Measurements from ENCODE around the gene ZNF521.

Gene ZNF521

DNA sequence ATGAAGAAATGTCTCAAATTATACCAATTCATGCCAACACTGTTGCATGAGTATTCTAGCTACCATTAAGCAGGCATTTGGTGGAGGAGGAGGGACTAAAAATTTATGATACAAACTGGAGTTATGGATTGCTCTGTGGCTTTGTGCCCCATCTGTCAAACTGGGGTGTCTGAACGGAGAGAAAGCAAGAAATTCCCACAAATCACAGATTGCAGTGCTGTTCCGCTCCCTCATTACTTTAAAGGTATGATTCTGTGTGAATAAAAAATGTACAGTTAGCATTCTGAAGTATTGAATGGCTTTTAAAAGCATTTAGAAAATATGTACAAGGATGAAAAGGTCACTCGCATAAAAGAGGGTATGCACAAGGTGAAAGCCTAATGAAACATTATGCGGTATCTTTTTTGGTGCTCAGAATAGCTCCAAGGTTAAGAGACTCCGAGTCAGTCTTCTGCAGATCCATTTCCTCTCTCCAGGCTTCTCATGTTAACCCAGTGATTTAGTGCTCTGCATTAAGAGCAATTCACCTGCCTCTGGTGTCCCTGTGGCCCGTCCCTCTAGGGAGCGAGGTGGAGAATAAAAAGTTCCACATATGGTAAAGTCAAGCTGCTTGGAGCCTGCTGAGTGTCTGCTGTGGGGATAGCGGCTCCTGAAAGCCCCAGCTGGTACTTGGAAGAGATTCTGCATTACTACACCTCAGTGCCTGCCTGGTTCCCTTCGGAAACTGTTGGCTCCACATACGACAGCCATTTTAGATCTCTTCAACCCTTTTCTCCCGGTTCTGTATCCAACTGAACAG is 184.2 kb downstream of the ZNF521 start:
- no peak for DNase-seq (ENCODE audit: low read depth in 2 of 2)

DNA sequence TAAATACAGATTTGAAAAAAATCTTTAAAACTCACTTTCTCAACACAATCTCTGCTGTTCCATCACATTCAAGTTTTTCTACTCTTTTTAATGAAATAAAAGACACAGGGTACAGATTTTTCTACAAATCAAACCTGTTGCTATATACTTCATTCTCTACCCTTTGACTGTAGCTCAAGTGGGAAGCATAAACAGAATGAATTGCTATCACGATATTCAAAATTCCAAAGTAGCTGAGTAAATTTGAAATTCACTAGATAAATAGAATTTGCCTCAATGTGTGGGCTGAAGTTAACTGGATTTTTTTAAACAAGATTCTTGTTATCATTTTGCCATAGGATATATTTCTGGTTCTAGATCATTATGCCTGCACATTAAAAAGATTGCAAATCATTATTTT is 185.9 kb downstream of the ZNF521 start:
- no peak for DNase-seq (ENCODE audit: low read depth in 2 of 2)

DNA sequence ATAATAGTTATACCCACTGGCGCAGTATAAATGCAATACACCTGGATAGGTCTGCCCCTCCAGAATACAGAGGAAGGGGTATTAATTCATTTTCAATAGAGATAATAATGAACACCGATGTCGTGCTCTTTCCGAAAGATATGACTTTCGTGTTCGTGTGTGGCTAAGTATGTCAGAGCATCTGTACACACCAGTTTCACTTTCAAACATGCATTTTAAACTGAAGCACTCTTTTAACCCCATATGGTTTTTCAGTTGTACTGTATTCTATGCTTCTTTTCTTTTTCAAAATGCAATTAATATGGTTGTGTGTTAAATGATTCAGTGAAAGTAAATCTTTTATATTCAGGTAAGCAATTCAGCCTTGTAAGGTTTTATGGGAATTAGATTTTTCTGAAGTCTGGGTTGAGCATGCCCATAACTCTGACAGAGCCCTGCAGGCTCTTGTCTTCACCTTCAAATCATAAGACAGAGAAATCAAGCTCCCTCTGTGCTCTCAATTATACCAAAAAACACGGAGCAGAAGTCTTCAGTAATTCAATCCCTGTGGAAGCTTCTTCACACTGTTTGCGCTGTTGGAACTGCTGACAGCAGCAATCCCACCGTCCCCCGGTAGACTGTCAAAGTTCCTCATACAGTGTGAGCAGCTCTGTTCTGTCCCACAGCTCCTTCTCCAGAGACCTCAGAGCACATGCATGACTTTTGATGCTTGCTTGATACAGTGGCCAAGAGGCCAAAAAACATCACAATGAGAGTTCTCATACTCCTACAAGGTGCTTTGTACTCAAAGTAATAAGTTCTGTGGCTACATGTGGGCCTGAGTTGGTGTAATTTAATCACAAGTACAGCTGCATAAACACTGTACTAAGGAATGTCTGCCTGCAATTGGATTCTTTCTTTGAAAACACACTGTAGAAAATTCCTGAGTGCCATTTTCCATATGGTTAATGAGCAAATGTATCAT is 186.8 kb downstream of the ZNF521 start:
- no peak for DNase-seq (ENCODE audit: low read depth in 2 of 2)

DNA sequence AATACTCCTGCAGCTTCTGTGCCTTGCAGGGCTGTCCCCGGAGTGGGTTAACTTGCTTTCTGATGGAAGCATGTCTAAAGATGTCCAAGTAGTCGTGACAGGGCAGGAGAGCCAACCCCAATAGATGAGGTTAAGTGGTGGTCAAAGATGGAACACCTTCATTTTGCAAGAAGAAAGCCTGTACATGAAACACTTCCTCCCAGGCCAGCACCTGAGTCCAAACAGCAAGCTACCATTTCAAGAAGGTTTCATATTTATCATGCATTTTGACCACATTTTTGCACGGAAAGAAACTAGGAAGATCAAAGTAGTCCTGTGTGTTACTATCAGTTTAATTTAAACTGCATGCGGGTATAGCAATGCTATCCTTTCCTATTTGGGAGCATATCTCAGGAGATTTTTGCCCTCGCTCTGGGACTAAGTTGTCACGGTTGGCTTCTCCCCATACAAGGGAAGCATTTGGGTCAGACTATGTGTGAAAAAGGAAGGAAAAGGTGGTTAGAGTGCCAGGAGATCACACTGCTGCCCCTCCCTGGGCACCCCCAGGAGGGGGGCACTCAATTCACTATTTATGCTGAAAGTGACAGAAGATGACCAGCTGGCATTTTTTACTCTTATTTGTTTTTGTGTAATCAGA is 187.6 kb downstream of the ZNF521 start:
- no peak for DNase-seq (ENCODE audit: low read depth in 2 of 2)

DNA sequence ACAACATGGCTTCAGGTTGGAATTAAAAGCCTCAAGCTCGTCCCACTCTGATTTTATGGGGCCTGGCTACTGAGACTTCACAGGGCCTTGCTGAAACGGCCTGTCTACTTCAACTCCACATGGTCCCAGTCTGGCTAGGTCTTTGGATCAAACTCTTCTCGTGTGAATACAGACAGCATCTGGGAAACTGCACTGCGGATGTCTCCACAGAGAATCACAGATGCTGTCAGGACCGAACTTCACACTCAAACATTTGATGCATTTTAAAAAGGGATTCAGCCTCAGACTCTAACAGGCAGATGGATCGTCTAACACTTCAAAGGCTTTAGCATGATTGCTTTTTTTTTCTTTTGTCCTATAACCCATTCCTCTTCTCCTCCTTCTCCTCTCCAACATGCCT is 198.5 kb downstream of the ZNF521 start:
- DNase-seq (ENCODE audit: low read depth in 2 of 2), result no peak

DNA sequence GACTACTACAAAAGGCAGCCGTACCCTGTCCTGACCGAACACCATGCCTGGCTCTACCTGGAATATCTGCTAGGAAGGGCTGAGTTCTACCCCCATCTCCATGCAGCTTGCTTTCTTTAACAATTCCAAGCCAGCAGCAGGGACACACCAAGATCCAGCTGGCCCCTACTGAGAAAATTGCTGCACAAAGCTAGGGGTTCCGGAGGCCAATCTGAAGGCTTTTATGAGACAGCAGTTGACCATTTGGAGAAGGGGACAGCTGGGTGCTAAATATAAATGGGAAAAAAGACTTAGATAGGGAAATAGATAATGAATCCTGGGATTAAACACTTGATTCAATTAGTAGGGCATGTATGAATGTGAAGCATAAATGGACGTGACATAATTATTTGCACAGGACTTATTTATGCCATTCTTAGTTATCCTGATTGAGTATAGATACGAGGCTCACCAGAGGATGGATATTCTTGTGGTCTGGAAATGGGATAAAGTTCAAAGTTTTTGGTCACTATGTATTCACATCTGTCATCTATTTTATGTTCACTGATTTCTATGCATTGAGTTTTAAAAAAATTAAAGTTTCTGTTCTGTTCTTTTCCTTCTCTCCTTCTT is 204.0 kb downstream of the ZNF521 start:
- no peak for DNase-seq (ENCODE audit: low read depth in 2 of 2)

DNA sequence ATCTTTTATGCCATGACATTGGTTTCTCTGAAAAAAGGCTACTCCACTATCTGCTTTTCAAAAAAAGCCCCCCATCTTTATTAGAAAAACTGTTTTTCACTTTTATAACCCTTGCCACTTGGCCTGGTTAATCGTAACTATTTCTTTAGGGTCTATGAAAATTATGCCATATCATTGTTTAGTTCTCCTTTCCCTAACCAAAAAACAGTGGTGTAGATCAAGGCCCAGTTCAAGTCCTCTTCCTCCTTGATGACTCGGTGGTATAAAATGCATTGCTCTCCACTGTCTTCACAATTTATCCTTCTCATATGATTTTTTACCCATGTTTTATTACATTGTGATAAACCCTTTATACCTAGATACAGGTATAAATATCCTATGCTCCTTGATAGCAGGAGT is 205.5 kb downstream of the ZNF521 start:
- DNase-seq (ENCODE audit: low read depth in 2 of 2), result no peak

DNA sequence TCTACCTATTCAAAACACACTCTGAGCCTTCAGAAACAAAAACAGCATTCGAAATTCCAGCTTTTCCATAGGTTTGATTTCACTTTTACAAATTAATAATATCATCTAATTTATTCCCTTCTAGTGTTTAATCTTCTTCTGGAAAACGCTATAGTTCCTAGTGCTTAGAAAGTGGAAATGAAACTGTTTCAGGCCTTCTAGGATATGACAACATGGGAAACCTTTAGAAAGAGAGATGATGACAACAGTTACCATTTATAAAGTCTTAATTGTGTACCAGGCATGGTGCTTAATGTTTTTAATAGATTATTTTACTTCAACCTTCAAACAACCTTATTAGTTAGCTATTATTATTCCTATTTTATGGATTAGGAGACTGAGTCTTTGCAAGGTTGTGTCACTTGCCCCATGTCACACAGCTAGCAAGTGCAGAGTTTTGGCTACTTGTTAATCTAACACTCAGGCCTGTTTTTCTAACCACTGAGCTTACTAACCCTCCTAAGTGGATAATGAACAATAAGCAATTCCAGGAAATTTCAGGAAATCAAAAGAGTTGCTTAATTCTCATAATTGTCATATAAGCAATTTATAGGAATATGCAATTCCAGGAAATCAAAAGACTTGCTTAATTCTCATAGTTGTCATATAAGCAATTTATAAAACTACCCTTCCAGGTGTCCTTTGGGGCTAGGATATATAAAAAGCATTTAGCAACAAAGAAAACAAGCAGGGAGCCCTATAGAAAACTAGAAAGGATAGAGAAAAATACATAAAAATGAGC is 206.0 kb downstream of the ZNF521 start:
- DNase-seq (ENCODE audit: low read depth in 2 of 2), result no peak

DNA sequence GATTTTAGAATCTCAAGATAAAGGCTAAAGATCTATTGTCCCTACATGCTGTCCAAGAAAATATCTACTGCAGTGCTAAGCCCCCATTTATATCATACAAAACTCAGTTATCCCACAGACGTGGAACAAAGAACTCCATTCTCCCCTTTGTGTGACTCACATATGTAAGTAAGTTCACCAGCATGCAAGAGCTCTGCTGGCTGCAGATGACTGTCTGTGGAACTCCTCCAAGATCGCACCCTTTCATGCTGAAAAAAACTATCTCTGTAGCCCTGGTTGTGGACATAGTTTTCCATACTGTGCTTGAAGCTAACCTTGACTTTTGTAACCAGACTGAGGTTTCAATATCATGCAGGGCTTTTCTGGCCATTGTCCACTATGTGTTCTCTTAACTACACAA is 207.1 kb downstream of the ZNF521 start:
- no peak for DNase-seq (ENCODE audit: low read depth in 2 of 2)

DNA sequence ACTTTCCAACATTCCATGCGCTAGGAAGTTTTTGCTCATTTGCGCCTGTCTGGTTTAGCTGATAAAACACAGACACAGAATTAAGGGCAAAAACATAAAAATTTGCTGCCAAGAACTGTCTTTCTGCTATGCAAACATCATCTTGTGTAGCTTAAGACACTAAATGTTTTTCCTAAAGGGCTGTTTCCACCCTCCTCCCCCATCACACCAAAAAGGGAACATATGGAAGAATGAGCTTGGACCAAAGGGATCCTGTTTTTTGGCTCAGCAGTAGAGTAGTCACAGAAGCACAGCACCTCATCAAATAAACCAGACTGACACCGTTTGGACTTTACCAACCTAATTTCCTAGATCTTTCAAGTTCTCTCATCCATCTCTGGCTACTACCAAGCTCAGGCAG is 210.1 kb downstream of the ZNF521 start:
- no peak for DNase-seq (ENCODE audit: low read depth in 2 of 2)

DNA sequence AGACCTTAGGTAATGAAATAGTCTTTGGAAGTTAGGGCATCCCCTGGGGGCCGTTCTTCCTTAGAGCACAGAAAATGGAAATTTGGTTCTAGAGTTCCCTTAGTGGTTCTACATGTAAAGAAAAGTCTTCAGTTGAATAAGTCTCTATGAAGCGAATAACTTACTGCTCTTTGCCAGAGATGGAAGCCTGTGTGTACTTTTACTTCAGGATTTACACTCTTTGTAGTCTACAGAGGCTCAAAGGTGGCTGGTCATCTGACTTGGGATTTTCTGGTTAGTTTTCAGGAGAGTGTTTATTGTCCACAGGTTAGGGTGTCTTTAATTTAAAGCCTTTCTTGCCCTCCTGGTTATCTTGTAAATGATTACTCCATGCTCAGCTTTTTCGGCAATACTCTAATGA is 210.6 kb downstream of the ZNF521 start:
- no peak for DNase-seq (ENCODE audit: low read depth in 2 of 2)

DNA sequence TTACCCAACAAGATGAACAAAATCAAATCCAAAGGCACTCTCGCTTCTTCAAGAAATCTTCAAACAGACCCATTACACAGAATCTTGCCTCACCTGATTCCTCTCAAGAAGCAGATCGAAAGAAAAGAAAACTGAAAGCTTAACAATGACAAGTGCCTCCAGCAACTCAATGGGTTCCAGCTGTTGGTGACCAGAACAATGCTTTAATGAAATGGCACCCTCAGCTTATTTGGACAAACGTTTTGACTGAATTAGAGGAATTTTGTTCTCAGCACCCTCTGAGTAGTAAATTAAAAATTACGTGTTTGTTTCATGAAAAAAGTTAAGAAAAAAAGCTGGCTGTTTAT is 211.0 kb downstream of the ZNF521 start:
- no peak for DNase-seq (ENCODE audit: low read depth in 2 of 2)

DNA sequence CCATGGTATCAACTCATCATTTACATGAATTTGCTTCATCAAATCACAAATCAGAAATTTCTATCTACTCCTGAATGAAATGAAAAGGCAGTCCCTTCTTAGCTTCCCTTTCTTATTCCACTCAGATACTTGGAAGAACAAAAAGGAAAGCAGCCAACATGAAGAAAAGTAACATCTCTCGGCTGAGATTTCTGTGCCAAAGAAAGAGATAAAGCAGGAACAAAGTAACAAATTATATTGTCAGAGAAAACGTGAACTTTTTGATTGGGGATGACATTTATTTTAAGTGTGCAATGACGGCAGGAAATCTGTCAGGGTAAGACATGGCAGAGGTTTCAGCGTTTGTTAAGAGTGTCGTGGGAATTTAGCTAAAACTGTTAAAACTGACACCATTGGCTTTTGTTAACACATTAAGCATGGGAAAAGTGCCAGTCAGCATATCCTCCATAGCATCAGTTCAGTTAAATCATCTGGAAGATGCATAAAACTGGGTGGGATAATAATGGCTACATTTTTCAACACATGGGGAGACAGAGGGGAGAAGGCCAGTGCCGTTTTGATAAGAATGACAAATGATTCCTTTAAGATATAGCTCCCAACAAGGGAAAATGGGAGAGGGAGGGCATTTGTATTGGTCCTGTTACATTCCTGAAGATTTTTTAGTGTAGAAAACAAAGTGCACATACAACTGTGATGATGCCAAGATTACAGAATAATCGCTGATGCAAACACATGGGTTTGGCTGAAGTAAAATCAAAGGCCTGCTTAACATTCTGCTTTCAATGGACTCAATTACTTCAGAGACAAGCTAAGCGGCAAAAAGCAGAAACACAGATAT is 211.6 kb downstream of the ZNF521 start:
- no peak for DNase-seq (ENCODE audit: low read depth in 2 of 2)

DNA sequence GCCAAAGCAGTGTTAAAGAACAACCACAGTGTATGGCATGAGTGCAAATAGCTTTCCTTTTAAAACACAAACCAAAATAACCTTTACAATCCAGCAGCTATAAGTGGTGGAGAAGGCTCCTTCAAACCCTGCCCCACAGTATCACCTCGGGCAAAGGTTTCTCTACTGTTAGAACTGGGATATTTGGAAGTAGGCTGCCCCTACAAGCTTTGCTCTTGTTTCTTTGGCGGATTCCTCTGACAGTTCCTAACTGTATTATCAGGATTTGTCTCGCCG is 214.8 kb downstream of the ZNF521 start:
- no peak for DNase-seq (ENCODE audit: low read depth in 2 of 2)

DNA sequence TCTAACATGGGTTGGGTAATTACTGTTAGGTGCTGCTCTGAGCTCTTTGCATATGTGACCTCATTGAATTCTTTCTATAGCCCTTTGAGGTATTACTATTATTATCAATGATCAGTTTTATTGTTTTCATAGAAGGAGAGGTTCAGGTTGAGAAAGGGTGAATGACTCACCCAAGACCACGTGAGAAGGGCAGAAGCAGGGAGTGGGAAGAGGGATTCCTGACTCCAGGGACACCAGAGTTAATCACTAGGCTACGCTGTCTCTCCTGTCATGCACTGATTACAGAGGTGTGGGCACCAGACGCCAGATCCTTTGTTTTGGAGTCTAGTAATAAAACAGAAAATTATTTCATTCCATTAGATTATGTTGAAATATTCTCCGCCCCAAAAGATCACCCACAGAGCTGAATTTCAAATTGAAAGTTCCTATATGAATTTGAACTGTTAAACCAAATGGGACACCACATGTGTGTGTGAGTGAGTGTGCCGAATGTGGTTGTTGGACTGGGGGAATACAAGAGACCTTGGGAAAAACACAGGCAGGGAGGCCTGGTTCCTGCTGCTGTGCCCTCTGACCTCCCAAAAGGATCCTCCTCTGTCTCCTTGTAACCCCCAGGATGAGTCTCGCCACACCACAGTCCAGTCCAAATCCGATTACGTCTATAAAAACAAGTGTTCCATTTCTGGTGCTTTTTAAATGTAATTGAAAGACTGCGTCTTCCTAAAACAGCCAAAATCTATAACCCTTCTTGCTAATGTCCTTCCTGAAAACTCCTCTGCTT is 215.4 kb downstream of the ZNF521 start:
- no peak for DNase-seq (ENCODE audit: low read depth in 2 of 2)

DNA sequence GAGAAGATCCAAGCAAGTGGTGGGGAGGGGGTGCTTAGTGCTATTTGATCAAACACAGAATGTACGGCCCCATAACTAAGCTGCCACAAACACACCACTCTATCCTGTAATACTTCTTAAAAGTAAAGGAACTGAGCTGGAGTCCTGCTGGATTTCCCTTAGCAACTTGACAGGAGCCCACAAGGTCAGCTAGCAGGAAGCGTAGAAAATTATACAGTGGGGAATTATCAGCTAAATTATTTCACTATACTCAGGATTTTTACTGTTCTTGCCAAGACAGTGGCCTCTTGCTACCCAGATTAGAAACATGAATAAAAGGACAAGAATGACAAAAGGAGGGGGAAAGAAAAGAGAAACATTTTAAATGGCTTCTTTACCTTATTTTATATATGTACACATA is 217.1 kb downstream of the ZNF521 start:
- DNase-seq (ENCODE audit: low read depth in 2 of 2), result no peak

DNA sequence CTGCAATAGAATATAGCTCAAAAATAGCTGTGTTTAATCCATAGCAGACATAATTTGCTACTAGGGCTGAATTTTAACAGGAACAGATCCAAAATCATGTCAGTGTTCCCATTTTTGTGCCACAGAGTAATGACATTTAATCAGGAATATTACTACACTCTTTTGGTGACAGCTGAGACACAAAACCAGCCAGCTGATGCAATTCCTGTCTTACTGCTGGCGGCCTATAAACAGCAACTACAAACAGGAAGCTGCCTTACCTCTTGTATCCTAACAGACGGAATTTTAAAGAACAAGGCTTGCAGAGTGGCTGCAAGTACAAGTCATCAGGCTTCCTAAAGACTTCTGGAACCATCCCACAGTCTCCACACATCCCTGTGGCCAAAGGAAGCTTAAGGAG is 218.1 kb downstream of the ZNF521 start:
- no peak for DNase-seq (ENCODE audit: low read depth in 2 of 2)

DNA sequence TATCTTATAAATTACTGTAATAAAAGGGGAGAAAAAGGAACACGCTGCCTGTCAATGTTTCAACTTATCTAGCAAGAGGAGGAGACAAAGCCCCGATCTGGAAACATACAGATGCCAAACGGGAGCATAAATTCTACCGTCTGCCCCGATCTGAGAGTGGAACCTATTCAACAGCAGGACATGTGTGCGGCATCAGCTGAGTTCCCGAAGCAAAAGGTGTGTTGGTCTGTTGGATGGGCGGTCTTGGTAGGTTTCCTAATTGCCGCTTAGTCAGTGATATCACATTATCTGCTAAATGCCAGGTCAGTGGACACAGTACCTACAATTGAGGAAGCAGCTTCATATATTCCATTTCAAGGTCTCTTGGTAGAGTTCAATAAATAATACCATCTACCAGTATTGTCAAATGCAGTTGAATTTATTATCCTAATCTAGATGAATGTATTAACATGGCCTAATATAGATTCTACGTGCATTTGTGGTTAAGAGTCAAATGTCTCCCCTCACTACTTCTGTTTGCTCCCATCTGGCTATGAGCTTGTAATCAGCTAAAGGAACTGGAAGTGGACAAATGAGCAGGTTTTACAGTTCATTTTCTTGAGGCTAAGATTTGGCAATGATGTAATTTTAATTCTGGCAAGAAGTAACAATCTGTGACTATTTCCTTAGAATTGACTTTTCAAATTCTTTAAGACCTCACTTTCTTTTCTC is 219.0 kb downstream of the ZNF521 start:
- DNase-seq (ENCODE audit: low read depth in 2 of 2), result no peak

DNA sequence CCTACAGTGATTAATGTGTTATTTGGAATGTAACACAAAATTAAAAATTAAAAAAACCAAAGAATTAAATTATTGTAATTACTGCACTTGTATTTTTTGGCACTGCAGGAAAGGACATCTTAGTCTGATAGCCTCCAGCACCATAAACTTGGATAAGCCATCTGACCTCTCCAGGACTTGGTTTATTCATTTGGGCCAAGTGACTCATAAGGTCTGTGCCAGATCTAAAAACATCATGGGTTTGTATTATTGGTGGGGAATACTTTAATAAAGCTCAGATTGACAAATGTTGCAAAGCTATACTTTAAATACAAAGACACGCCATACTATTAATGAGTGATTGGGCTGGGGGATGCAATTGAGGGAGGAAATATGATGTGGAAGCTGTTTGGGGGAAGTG is 225.2 kb downstream of the ZNF521 start:
- DNase-seq (ENCODE audit: low read depth in 2 of 2), result no peak
